HG03575 (cell line): Measurements from ENCODE around the gene KIAA1671.

ENCODE experiments used
- ATAC-seq: cut with Tn5 transposase; IDR thresholded peaks from one replicate; pipeline ENCODE4 v1.9.1; 2021; ENCODE audit not compliant: unreplicated experiment, insufficient number of reproducible peaks, low FRiP score; ENCODE audit errors: extremely low read depth

KIAA1671 gene

GRCh38 chr22:25053153-25053805, 100.8 kb downstream of the KIAA1671 start:
- ATAC-seq = no peak

- no peak for ATAC-seq
Observed at GRCh38 chr22:25054943-25055511, 102.5 kb downstream of the KIAA1671 start.

GRCh38 chr22:25057013-25057881, 104.7 kb downstream of the KIAA1671 start:
- ATAC-seq = no peak

GRCh38 chr22:25059438-25059837, 106.9 kb downstream of the KIAA1671 start:
- no peak for ATAC-seq

GRCh38 chr22:25060522-25061071, 108.1 kb downstream of the KIAA1671 start:
- no peak for ATAC-seq

GRCh38 chr22:25061134-25061533, 108.6 kb downstream of the KIAA1671 start:
- ATAC-seq = no peak

GRCh38 chr22:25061605-25062376, 109.3 kb downstream of the KIAA1671 start:
- ATAC-seq = no peak

- no peak for ATAC-seq
Observed at GRCh38 chr22:25062386-25063085, 110.0 kb downstream of the KIAA1671 start.

GRCh38 chr22:25064894-25065560, 112.5 kb downstream of the KIAA1671 start:
- ATAC-seq = no peak

- no peak for ATAC-seq
Observed at GRCh38 chr22:25066861-25067435, 114.4 kb downstream of the KIAA1671 start.

GRCh38 chr22:25067851-25068421, 115.4 kb downstream of the KIAA1671 start:
- no peak for ATAC-seq

GRCh38 chr22:25068707-25069106, 116.2 kb downstream of the KIAA1671 start:
- no peak for ATAC-seq

GRCh38 chr22:25069426-25069757, 116.9 kb downstream of the KIAA1671 start:
- no peak for ATAC-seq

- no peak for ATAC-seq
Observed at GRCh38 chr22:25069758-25070481, 117.4 kb downstream of the KIAA1671 start.

- ATAC-seq = no peak
Observed at GRCh38 chr22:25070956-25071355, 118.4 kb downstream of the KIAA1671 start.

GRCh38 chr22:25071720-25072119, 119.2 kb downstream of the KIAA1671 start:
- ATAC-seq = no peak

- no peak for ATAC-seq
Observed at GRCh38 chr22:25072406-25072805, 119.9 kb downstream of the KIAA1671 start.
